Ovary (tissue), 10 donors: Measurements from ENCODE around the gene CCDC85B. TPM values are rescaled to one million over a fixed set of nuclear protein-coding genes. Genes with fewer than 3 reads are reported as not detected.

Source experiments
- DNase-seq, 5 donors: peaks; one replicate each; pipeline ENCODE4 v3.0.0-alpha.2; 2019 to 2020
- H3K27ac ChIP-seq, 2 donors: fragments of 200-600 bp; one replicate each; pipeline versions ENCODE4 v1.5.1 to v1.8.0; 2019 to 2022
- H3K27me3 ChIP-seq: fragments of 200-600 bp; one replicate; pipeline ENCODE4 v1.8.0; 2022
- H3K36me3 ChIP-seq: fragments of 200-600 bp; sonication (generic); one replicate; pipeline ENCODE4 v1.5.1; 2019
- H3K4me1 ChIP-seq: one replicate; pipeline ENCODE4 v1.8.1; 2013; ENCODE audit warnings: mild to moderate bottlenecking, moderate library complexity; ENCODE audit not compliant: insufficient read depth
- H3K4me3 ChIP-seq: fragments of 200-600 bp; sonication (generic); one replicate; pipeline ENCODE4 v1.5.1; 2017
- H3K9me3 ChIP-seq, 2 donors: fragments of 200-600 bp in 1 of 2; sonication (generic) in 1 of 2; one replicate each; pipeline versions ENCODE4 v1.5.1 to v1.8.1; 2013 to 2019; ENCODE audit warnings: mild to moderate bottlenecking in 1 of 2, moderate library complexity in 1 of 2
- EP300 ChIP-seq: sonication (generic); formaldehyde crosslinking; IDR thresholded peaks from one replicate; pipeline ENCODE4 v1.6.1; 2017; ENCODE audit warnings: antibody characterized with exemption
- POLR2A ChIP-seq: fragments of 450-650 bp; IDR thresholded peaks from one replicate; pipeline ENCODE4 v1.6.1; 2017; ENCODE audit warnings: antibody characterized with exemption, mild to moderate bottlenecking, moderate library complexity
- WGBS, 3 donors: extraction: QIAGEN DNeasy Blood & Tissue Kit in 1 of 3; methylation state at CpG; one replicate each; pipeline versions ENCODE4 v1.1.5 to v1.1.7; 2013 to 2017; 5-methylcytosine and 5-hydroxymethylcytosine counted together
- intact Hi-C, 4 donors: fragments of 100-400 bp; cut with DNase I; formaldehyde crosslinking; loops; one replicate each; pipeline versions ENCODE4 v1.11.0 to v1.15.1; 2022 to 2023
- long read RNA-seq, 3 donors: library from polyadenylated mRNA in 2 of 3; unstranded in 2 of 3; transcript quantifications; one replicate each; pipeline ENCODE4 v2.0.0 and lab custom pipeline, GENCODE V29; 2021 to 2026
- polyA plus RNA-seq, 2 donors: library from polyadenylated mRNA; stranded (reverse); fragments of 200-250 nt in 1 of 2; fragments of 350-450 nt in 1 of 2; fragmentation: Illumina TruSeq in 1 of 2; extraction: RNeasy Lipid Tissue Mini Kit (QIAGEN cat#74804) in 1 of 2; gene quantifications; one replicate each; pipeline ENCODE4 v1.2.3, GENCODE V29; 2013 to 2014
- total RNA-seq, 7 donors: library from RNA; depleted of rRNA in 2 of 7; stranded (reverse); fragments of >200 nt in 2 of 7; fragmentation: NEBNext Ultra II Directional in 3 of 7; extraction: Animal tissue kit (Norgen Biotek cat#: 25700) in 3 of 7; gene quantifications; one replicate each; pipeline versions ENCODE4 v1.1.0 to v1.2.4, GENCODE V29; 2016 to 2023
- TF ChIP-seq, protein P1 (sequence below), 3 donors: fragments of 450-650 bp in 2 of 3; fragments of 200-600 bp in 1 of 3; IDR thresholded peaks; one replicate each; pipeline versions ENCODE4 v1.5.1 to v1.8.0; 2016 to 2022; ENCODE audit warnings: antibody characterized with exemption in 3 of 3, mild to moderate bottlenecking in 1 of 3
- donor health status: DM: no; HTN: no; CAD: no; lungs with moderate emphysema.
- donor health status: DM: no; HTN: no; CAD: no.
- donor health status: Bipolar disorder and iron deficiency.
- donor health status: DM: yes; HTN: yes; CAD: no.
- donor health status: DM: no; HTN: no; CAD: no.
- donor health status: DM: yes; HTN: yes; CAD: no.

CCDC85B gene
- total RNA-seq (10 to 100 TPM; 31.5 to 85.0 (median 58.1) TPM), polyA plus RNA-seq (10 to 100 TPM in 1 of 2 donors, not detected in 1; 41.5 TPM)
- long read RNA-seq, donor 1, transcript CCDC85B-201 (1 exons, 1,524 nt) = major isoform, 23 of 23 reads
- long read RNA-seq, donor 1, partial matches to known transcripts = 0 of 23 reads
- long read RNA-seq, donor 1, other reads (novel, unspliced or antisense) = 0 of 23 reads
- long read RNA-seq, donor 2, transcript CCDC85B-201 (1 exons, 1,524 nt) = major isoform, 30 of 30 reads
- long read RNA-seq, donor 2, partial matches to known transcripts = 0 of 30 reads
- long read RNA-seq, donor 2, other reads (novel, unspliced or antisense) = 0 of 30 reads
- long read RNA-seq, donor 3, transcript CCDC85B-201 (1 exons, 1,524 nt) = major isoform, 104 of 104 reads
- long read RNA-seq, donor 3, partial matches to known transcripts = 0 of 104 reads
- long read RNA-seq, donor 3, other reads (novel, unspliced or antisense) = 0 of 104 reads

DNA sequence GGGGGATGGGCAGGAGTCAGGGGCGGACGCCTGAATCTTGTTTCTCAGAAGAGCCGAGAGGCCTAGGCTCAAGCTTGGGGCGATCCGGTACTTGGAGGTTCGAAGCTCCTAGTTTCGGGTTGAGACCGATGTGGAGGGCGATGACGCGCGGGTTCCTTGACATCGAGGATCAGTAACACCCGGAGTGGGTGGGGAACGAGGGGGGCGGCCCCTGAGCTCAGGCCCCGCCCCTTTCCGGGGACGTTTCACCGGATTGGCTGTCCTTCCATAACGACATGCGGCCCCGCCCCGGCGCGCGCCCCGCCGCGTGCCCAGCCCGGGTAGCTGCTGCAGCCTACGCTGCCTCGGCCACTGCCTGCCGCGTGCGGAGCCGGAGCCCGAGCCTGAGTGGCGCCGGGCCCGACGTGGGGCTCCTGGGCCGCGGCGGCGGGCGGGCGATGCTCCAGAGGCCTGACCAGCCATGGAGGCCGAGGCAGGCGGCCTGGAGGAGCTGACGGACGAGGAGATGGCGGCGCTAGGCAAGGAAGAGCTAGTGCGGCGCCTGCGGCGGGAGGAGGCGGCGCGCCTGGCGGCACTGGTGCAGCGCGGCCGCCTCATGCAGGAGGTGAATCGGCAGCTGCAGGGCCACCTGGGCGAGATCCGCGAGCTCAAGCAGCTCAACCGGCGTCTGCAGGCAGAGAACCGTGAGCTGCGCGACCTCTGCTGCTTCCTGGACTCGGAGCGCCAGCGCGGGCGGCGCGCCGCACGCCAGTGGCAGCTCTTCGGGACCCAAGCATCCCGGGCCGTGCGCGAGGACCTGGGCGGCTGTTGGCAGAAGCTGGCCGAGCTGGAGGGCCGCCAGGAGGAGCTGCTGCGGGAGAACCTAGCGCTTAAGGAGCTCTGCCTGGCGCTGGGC lies at the start of gene CCDC85B:
Gene CCDC85B (plus strand): TSS at position 350 of the 895 bp plus-strand sequence. CDS start 111 bp downstream, at position 461.
- 0% methylated on average over 67 to 94 of the region's 94 CpGs for WGBS, 3 donors
- H3K4me1 ChIP-seq = peaks cover 21% of the 10 kb centered on the region
- intact Hi-C loops = no loop called here

DNA sequence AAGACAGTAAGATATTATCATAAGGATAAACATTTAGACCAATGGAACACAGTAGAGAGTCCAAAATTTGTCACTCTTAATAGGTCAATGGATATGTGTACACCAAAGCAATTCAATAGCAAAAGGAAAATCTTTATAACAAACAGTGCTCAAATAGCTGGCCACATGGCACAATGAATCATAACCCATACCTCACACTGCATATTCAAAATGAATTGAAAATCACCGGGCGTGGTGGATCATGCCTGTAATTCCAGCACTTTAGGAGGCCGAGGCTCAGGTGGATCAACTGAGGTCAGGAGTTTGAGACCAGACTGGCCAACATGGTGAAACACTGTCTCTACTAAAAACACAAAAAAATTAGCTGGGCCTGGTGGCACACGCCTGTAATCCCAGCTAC lies 48.3 kb upstream of the CCDC85B start:
- no peak for DNase-seq
- Histone ChIP-seq H3K4me3 (no peak overlapping the region), H3K27me3 (no peaks in the 10 kb centered on the region), H3K36me3 (no peaks in the 10 kb centered on the region), H3K4me1 (no peaks in the 10 kb centered on the region), H3K9me3 (no peaks in the 10 kb centered on the region), H3K27ac (no peak overlapping the region)
- whole genome bisulfite sequencing, 3 donors = 95 to 99% (median 95%) methylated on average over 4 of the region's 4 CpGs
- intact Hi-C loops = no loop called here
- TF ChIP-seq EP300 = no peak
- TF ChIP-seq POLR2A = no peak
- TF ChIP-seq, protein P1, sequence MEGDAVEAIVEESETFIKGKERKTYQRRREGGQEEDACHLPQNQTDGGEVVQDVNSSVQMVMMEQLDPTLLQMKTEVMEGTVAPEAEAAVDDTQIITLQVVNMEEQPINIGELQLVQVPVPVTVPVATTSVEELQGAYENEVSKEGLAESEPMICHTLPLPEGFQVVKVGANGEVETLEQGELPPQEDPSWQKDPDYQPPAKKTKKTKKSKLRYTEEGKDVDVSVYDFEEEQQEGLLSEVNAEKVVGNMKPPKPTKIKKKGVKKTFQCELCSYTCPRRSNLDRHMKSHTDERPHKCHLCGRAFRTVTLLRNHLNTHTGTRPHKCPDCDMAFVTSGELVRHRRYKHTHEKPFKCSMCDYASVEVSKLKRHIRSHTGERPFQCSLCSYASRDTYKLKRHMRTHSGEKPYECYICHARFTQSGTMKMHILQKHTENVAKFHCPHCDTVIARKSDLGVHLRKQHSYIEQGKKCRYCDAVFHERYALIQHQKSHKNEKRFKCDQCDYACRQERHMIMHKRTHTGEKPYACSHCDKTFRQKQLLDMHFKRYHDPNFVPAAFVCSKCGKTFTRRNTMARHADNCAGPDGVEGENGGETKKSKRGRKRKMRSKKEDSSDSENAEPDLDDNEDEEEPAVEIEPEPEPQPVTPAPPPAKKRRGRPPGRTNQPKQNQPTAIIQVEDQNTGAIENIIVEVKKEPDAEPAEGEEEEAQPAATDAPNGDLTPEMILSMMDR (IDR thresholded peaks at IDR 0.05) = no peak

More for the DNA sequence above, at the start of gene CCDC85B:
- Histone ChIP-seq H3K27me3 (no peaks in the 10 kb centered on the region), H3K4me3 (peak within 1 kb of the TSS; percentile 55), H3K9me3 (no peaks in the 10 kb centered on the region), H3K36me3 (no peaks in the 10 kb centered on the region), H3K27ac (peak within 1 kb of the TSS; percentile 91 to 95)
- peak; percentile 99 to 100 (median 99) for DNase-seq
- TF ChIP-seq EP300 (peak; percentile 15), POLR2A (peak; percentile 96)
- TF ChIP-seq, protein P1 (IDR thresholded peaks at IDR 0.05) = peak in 2 of 3 donors; percentile 40 to 61

DNA sequence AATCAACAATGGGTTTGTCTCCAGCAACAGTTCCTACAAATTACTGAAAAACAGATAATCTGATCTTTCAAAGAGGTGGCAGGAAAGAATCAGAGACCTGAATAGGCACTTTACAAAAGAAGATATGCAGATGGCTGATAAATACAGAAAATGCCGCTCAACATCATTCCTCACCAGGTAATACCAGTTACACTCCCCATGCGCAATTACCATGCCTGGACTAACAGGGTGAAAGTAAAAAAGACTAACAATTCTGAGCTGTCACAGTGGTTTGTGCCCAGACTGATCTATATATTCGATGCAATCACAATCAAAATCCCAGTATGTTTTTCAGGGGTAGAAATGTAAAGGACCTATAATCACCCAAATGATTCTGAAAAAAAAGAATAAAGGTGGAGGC lies 46.7 kb upstream of the CCDC85B start:
- intact Hi-C loops = no loop called here
- WGBS, 3 donors = 95 to 96% (median 95%) methylated on average over 3 of the region's 3 CpGs

More for the DNA sequence above, 46.7 kb upstream of the CCDC85B start:
- H3K4me1 ChIP-seq = no peaks in the 10 kb centered on the region
- H3K27ac ChIP-seq = no peak overlapping the region
- no peaks in the 10 kb centered on the region for H3K9me3 ChIP-seq
- H3K27me3 ChIP-seq = no peaks in the 10 kb centered on the region
- no peaks in the 10 kb centered on the region for H3K36me3 ChIP-seq
- no peak for DNase-seq
- no peak overlapping the region for H3K4me3 ChIP-seq
- TF ChIP-seq EP300 = no peak
- TF ChIP-seq POLR2A = no peak
- TF ChIP-seq, protein P1 (IDR thresholded peaks at IDR 0.05) = no peak
